Right renal pelvis (tissue), 4 donors: ENCODE results near the gene ASB5. TPM values are rescaled to one million over a fixed set of nuclear protein-coding genes. Genes with fewer than 3 reads are reported as not detected.
"Not testable (repeated sequence)": the region's sequence is repeated elsewhere in the genome, so short reads cannot be mapped to it uniquely, and the experiment has no call there.

Experiments
- DNase-seq, 4 donors: peaks; one replicate each; pipeline ENCODE4 v3.0.0-alpha.2; 2013; ENCODE audit warnings: low read depth in 4 of 4, low spot score in 3 of 4, missing footprints in 1 of 4
- polyA plus RNA-seq, 4 donors: library from polyadenylated mRNA; unstranded; fragments of 120-200 nt; gene quantifications; one replicate each; pipeline ENCODE4 v1.2.1, GENCODE V29; 2013; ENCODE audit not compliant: insufficient read length in 4 of 4

ASB5 gene
- polyA plus RNA-seq, 4 donors, result 0.10 to 0.21 (median 0.11) TPM

GRCh38 chr4:176286728-176287127 lies 17.7 kb upstream of the ASB5 start:
- DNase-seq, result no peak

GRCh38 chr4:176279560-176279959 lies 10.5 kb upstream of the ASB5 start:
- not testable (repeated sequence) for DNase-seq

GRCh38 chr4:176277162-176277904 lies 8.3 kb upstream of the ASB5 start:
- DNase-seq, result peak in 2 of 4 donors; percentile 14 to 23

GRCh38 chr4:176276710-176277109 lies 7.7 kb upstream of the ASB5 start:
- no peak for DNase-seq

GRCh38 chr4:176274441-176274840 lies 5.4 kb upstream of the ASB5 start:
- DNase-seq, result no peak

DNA sequence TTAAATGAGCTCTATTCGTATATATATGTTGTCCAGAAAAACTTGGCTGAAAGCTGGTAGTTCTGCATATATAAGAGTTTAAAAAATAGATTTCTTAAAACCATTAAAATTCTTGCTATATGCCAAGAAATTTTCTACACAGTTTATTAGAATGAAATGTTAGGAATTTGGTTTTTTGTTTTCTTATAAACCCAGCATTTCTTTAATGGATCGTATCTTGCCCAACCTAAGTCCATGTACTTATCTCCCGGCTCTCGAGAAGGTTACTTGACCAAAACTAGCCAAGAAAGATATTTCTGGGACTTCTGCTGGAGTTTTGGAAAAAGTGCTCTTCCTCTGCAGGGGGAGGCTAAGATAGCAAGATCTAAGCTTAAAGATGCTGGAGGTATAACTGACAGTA lies 4.7 kb upstream of the ASB5 start:
- no peak for DNase-seq

DNA sequence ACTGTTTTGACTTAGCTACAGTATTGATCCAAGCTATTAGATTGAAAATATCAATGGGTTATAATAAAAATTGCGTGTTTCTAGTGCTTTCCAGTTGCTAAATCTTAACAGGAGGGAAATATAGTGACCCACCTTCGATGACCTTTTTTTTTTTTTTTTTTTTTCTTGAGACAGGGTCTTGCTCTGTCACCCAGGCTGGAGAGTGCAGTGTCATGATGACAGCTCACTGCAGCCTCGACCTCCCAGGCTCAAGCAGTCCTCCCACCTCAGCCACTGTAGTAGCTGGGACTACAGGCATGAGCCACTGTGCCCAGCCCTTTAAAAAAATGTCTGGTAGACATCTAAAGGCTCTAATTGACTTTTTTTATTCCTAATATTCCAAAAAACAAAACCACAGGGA lies 3.8 kb upstream of the ASB5 start:
- DNase-seq, result no peak

DNA sequence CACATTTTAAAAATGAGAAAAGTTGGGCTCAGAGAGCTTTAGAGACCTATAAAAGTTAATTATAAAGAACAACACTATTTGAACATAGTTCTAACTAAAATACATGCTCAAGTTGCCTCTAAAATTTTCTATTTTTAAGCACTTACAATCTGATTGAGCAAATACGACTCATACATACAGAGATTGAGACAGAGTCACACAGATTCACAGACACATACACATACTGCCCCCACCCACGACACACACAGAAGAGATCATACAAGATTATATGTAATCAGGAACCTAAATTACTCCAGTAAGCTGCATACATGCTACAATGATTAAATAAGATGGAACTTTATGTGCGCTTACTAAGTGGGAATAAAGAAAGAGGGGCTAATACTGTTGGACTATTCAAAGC lies 2.7 kb upstream of the ASB5 start:
- DNase-seq, result no peak

DNA sequence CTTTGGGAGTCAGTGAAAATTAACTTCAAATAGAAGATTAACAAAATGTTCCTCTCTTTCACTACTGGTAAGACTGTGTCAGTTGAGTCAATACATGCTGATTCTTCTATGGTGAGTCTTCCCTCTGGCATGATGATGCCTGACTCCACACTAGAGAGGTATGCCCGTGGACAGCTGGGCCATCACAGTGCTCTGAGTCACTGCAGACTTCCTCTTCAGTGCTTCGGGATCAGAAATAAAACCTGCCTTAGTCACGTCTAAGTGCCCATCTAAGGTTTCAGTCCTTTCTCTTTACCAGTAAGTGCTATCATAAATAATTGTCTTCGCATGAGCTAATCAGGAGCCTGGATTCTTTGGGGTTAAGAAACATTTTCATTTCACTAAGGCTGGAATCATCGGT lies 1.6 kb upstream of the ASB5 start:
- DNase-seq, result no peak

- no peak for DNase-seq
Observed at GRCh38 chr4:176266026-176266425, 3.0 kb downstream of the ASB5 start.

- no peak for DNase-seq
Observed at GRCh38 chr4:176262243-176262642, 6.8 kb downstream of the ASB5 start.

- no peak for DNase-seq
Observed at GRCh38 chr4:176261481-176261880, 7.5 kb downstream of the ASB5 start.

GRCh38 chr4:176261018-176261417 lies 8.0 kb downstream of the ASB5 start:
- DNase-seq, result no peak

DNA sequence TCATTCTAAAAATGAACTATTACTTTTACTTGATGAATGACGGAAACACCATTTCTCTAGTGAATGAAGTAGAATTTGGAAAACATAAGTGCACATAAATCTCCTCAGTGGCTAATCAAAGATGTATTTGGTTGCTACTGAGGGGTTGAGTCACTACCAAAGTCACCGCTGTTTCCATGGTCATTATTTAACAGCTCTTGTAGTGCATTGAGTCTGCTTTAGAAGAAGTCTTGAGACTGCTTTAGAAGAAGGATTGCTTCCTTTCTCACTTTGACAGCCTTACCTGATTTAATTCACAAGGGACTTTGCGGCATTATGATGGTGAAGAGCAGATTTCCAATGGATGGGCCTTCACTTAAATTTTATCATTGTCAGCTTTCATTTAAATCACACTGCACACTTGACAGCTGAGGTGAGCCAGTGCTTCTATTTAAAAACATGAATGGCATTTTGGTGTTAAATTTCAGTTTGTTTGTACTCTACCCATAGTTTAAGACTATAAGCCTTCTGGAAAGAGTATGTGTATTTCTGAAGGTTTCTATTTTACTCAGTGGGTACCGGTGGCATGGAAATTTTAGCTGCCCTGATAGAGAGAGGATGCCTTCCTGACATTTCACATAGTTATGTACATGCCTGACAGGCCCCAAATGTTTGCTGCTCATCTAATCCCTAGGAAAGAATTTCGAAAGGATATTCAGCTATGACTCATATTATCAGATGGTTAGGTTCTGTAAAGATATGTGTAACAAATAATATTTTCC lies 9.5 kb downstream of the ASB5 start:
- no peak for DNase-seq

- DNase-seq, result no peak
Observed at GRCh38 chr4:176258135-176258534, 10.9 kb downstream of the ASB5 start.

DNA sequence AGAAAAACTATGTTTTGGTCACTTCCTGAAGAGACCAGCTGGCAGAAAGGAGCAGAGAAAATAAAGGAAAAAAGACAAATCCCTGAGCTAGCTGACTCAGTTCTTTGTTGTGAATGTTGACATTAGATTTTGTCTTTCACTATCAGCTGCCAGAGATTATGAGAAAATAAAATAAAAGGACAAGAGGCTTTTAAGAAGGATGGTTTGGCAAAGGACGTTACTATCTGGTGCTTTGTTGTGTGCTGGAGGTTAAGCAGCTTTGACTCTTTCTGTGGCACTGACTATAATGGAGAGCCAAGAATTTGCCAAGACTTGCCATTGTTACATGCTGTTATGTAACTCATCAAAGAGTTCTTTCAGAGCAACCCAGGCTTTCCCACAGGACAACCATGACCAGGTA lies 12.1 kb downstream of the ASB5 start:
- no peak for DNase-seq

DNA sequence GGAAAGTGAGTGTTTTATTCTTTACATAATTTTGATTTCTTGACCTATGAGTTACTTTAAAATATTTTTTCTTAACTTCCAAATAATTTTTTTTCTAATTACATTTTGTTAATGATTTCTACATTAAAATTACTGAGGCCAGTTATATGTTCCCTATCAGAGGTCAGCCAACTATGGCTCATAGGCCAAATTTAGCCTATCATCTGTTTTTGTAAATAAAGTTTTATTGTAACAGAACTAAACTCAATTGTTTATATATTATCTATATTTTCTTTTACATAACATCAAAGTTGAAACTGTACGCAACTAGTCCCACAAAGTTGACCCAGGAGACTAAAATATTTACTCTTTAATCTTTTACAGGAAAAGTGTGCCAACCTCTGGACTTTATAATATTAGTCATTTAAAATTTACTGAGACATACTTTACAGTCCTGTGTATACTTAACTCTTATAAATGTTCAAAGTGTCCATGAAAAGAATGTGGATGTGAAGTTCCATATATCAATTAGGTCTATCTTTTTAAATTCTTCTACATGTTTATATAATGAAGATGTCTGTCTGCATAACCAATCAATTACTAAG lies 26.2 kb downstream of the ASB5 start:
- no peak for DNase-seq

DNA sequence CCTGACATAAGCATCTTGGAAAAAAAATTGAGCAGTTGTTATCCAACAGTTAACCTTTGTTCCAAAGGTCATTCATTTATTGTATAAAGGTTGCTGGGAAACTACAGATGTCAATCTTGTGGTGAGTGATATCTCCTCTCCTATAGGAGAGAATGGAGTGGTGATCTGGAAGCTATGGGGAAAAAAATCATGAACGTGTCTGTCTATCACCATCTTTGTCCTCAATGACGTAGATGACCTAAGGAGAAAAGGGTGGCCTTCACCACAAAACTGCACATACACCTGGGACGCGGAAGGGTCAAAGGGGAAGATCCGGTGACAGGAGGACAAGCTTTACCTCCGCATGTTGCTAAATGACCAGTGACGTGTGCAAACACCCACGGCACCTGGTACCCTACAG lies 27.3 kb downstream of the ASB5 start:
- no peak for DNase-seq

DNA sequence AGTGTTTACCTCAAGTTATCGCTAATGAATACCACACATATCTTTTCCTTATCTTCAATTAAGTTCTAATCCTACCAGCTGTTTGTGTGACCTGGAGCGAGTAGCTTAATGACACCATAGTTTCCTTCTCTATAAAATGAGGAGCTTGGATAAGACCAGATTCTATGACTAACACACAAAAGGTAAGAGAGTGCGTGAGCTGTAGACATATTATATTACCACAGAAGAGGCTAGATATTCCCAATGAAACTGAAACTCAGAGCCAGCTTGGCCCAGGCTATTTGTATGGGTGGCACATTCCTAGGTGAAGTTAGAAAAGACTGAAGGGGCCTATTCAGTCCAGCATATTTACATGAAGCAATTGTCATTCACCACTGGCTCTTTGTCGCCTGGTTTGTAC lies 30.2 kb downstream of the ASB5 start:
- no peak for DNase-seq

GRCh38 chr4:176238157-176238610 lies 30.8 kb downstream of the ASB5 start:
- DNase-seq, result peak in 2 of 4 donors; percentile 10 to 16

- DNase-seq, result no peak
Observed at GRCh38 chr4:176236946-176237345, 32.1 kb downstream of the ASB5 start.

GRCh38 chr4:176230836-176231235 lies 38.2 kb downstream of the ASB5 start:
- no peak for DNase-seq
